MCF 10A (cell line): Measurements from ENCODE around the gene SLC16A7. TPM values are rescaled to one million over a fixed set of nuclear protein-coding genes. Genes with fewer than 3 reads are reported as not detected.

Experiments
- BruUV-seq: library from RNA; stranded (reverse); fragments of 400-500 nt; replicated peaks from 2 replicates; lab custom pipeline; 2021; lab: Mats Ljungman, UMichigan
- CTCF ChIA-PET: fragments of 300-600 bp; sonication (Branson Sonifier 250); formaldehyde crosslinking; extraction: SDS; loops from one replicate; lab custom pipeline; 2021; ENCODE audit warnings: antibody characterized with exemption, inconsistent platforms; lab: Yijun Ruan, JAX
- POLR2A ChIA-PET: fragments of 300-600, 350-650 bp; sonication (Branson Sonifier 250); formaldehyde crosslinking; extraction: SDS; loops from one replicate; lab custom pipeline; 2020; ENCODE audit warnings: antibody characterized with exemption, inconsistent platforms; lab: Yijun Ruan, JAX
- DNase-seq: peaks from one replicate; pipeline ENCODE4 v3.0.0-alpha.2; 2018; ENCODE audit not compliant: unreplicated experiment
- H3K27ac Mint-ChIP-seq: one replicate; pipeline ENCODE4 v1.8.0; 2022; ENCODE audit warnings: mild to moderate bottlenecking, low read depth, mixed read lengths; ENCODE audit not compliant: unreplicated experiment
- H3K27me3 Mint-ChIP-seq: one replicate; pipeline ENCODE4 v1.8.0; 2022; ENCODE audit warnings: mixed read lengths; ENCODE audit not compliant: insufficient read depth, unreplicated experiment
- H3K36me3 Mint-ChIP-seq: one replicate; pipeline ENCODE4 v1.8.0; 2022; ENCODE audit warnings: mild to moderate bottlenecking, moderate library complexity, mixed read lengths; ENCODE audit not compliant: insufficient read depth, unreplicated experiment
- H3K4me1 Mint-ChIP-seq: one replicate; pipeline ENCODE4 v1.8.0; 2022; ENCODE audit warnings: mixed read lengths; ENCODE audit not compliant: insufficient read depth, unreplicated experiment
- H3K4me3 Mint-ChIP-seq: one replicate; pipeline ENCODE4 v1.8.0; 2022; ENCODE audit warnings: mild to moderate bottlenecking, moderate library complexity, mixed read lengths; ENCODE audit not compliant: unreplicated experiment
- H3K9me3 Mint-ChIP-seq: one replicate; pipeline ENCODE4 v1.8.0; 2022; ENCODE audit warnings: mixed read lengths; ENCODE audit not compliant: unreplicated experiment
- intact Hi-C: fragments of 100-400 bp; cut with micrococcal nuclease; formaldehyde crosslinking; loops from 2 replicates; pipeline ENCODE4 v1.14.1; 2022
- total RNA-seq: library from RNA; stranded (reverse); gene quantifications from 2 replicates; pipeline ENCODE4 v1.2.3, GENCODE V29; 2022
- TF ChIP-seq, protein P1 (sequence below): fragments of 200-600 bp; IDR thresholded peaks from one replicate; pipeline ENCODE4 v1.8.0; 2022; ENCODE audit warnings: antibody characterized with exemption, mild to moderate bottlenecking; ENCODE audit not compliant: unreplicated experiment

SLC16A7 gene
- total RNA-seq, 1 experiment from 2014 or later = 32.6 TPM

DNA sequence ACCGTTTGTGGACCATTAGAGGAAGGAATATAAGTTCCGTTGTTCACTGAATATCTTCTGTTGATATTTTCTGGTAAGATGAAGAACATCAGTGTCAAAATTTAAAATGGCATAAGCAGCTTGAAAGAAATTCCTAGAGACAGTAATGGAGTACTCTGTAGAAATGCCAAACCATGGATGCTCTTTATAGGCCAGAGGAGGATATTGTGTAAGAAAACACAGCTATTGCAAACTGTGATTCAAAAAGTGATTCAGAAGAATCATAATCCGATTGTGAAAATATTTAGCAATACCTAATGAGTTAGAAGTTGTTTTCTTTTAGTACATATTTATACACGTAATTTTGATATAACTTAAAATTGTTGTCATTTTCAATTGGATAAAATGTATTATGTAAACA, 102.8 kb downstream of the SLC16A7 start:
- intact Hi-C loops = loop anchor here (1.0 kb wide), 1 partner anchor 101 kb away; no protein-coding TSS in a partner anchor
- peak; percentile 87 for DNase-seq
- Mint-ChIP-seq H3K4me1 (peaks cover 4% of the 10 kb centered on the region), H3K4me3 (no peak overlapping the region), H3K36me3 (no peaks in the 10 kb centered on the region), H3K27ac (peak overlapping the region; percentile 70), H3K9me3 (no peaks in the 10 kb centered on the region), H3K27me3 (no peaks in the 10 kb centered on the region)
- TF ChIP-seq, protein P1, sequence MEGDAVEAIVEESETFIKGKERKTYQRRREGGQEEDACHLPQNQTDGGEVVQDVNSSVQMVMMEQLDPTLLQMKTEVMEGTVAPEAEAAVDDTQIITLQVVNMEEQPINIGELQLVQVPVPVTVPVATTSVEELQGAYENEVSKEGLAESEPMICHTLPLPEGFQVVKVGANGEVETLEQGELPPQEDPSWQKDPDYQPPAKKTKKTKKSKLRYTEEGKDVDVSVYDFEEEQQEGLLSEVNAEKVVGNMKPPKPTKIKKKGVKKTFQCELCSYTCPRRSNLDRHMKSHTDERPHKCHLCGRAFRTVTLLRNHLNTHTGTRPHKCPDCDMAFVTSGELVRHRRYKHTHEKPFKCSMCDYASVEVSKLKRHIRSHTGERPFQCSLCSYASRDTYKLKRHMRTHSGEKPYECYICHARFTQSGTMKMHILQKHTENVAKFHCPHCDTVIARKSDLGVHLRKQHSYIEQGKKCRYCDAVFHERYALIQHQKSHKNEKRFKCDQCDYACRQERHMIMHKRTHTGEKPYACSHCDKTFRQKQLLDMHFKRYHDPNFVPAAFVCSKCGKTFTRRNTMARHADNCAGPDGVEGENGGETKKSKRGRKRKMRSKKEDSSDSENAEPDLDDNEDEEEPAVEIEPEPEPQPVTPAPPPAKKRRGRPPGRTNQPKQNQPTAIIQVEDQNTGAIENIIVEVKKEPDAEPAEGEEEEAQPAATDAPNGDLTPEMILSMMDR = no peak
- no TSS peak for BruUV-seq
- ChIA-PET CTCF (interaction anchor here (0.5 to 0.8 kb wide), 2 partner anchors 131 to 1194 kb away, joined by 3 read pairs; no protein-coding TSS in a partner anchor), POLR2A (interaction anchor here (0.9 to 3.6 kb wide), 12 partner anchors 10 to 231 kb away, joined by 3 to 20 read pairs (median 4); partner anchors contain the start of gene SLC16A7)

DNA sequence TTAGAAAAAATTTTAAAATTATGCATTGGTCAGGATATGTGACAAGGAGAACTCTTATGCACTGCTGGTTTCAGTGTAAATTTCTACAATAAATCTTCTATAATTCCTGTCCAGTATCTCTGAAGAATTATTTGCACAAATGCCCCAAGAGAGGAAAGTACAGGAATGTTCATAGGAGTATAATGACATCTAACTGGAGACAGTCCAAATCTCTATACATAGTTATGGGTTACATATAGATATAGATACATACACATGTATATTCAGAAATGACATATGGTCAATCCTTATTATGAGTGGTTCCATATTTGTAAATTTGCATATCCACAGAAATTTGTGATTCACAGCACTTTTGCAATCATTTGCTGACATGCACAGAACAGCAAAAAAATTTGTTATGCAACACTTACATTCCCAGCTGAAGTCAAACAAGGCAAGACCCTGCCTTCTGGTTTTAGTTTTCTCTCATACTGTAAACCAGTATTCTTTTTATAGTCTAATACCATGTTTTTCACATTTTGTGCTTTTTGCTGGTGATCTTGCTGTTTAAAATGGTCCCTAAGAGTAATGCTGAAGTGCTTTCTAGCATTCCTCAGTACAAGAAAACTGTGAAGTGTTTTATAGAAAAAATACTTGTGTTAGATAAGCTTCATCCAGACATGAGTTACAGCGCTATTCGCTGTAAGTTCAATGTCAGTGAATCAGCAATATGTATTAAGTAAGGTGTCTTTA, 103.8 kb downstream of the SLC16A7 start:
- POLR2A ChIA-PET = interaction anchor here (0.9 to 3.6 kb wide), 13 partner anchors 9 to 230 kb away, joined by 3 to 20 read pairs (median 4); partner anchors contain the start of gene SLC16A7
- intact Hi-C loops = no loop called here
- Mint-ChIP-seq H3K36me3 (no peaks in the 10 kb centered on the region), H3K4me1 (peaks cover 4% of the 10 kb centered on the region), H3K9me3 (no peaks in the 10 kb centered on the region), H3K4me3 (no peak overlapping the region), H3K27ac (no peak overlapping the region), H3K27me3 (no peaks in the 10 kb centered on the region)
- DNase-seq = peak; percentile 83
- TF ChIP-seq, protein P1 = no peak
- CTCF ChIA-PET = interaction anchor here (0.7 to 0.8 kb wide), 2 partner anchors 111 to 1193 kb away, joined by 3 read pairs; no protein-coding TSS in a partner anchor
- BruUV-seq = no TSS peak

DNA sequence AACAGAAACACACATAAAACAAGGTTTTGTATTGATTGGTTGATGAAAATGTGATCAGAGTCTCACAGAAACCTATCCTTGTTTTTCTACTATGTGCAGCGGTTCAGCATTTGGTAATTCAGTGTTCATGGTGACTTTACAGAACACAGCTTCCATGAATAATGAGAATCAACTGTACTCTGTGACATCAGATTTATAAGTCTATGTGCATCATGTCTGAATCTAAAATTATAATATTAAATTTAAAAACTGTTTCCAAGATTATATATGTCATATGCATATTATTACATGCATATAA, 104.3 kb downstream of the SLC16A7 start:
- Mint-ChIP-seq H3K27me3 (no peaks in the 10 kb centered on the region), H3K9me3 (no peaks in the 10 kb centered on the region), H3K4me1 (peaks cover 4% of the 10 kb centered on the region), H3K4me3 (no peak overlapping the region), H3K27ac (no peak overlapping the region), H3K36me3 (no peaks in the 10 kb centered on the region)
- TF ChIP-seq, protein P1 = no peak
- ChIA-PET CTCF (interaction anchor here (0.7 kb wide), 1 partner anchor 112 kb away, joined by 3 read pairs; no protein-coding TSS in a partner anchor), POLR2A (interaction anchor here (0.9 to 3.6 kb wide), 9 partner anchors 8 to 105 kb away, joined by 3 to 20 read pairs (median 4); partner anchors contain the start of gene SLC16A7)
- no TSS peak for BruUV-seq
- intact Hi-C loops = no loop called here
- DNase-seq = no peak

DNA sequence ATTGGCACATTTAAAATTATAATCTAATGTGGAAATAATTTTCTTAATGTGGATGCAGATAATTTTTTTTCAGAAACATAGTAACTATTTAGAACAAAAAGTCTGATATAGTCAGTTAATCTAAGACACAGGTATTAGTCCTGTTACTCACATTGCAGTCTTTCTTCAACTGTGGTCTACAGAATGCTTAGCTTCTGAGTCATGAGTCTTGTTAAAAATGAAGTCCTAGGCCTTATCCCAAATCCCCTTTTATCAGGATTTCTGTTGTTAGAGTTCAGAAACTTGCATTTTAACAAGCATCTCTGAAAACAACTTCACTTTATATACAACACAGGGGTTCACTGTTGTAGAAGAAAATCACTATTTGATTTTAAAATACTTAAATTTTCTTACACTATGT, 112.2 kb downstream of the SLC16A7 start:
- intact Hi-C loops = no loop called here
- H3K27ac Mint-ChIP-seq = no peak overlapping the region
- DNase-seq = peak; percentile 47
- ChIA-PET POLR2A (interaction anchor here (1.1 to 1.2 kb wide), 2 partner anchors 9 to 16 kb away, joined by 3 to 9 read pairs; no protein-coding TSS in a partner anchor), CTCF (no interaction called here)
- H3K36me3 Mint-ChIP-seq = no peaks in the 10 kb centered on the region
- no peak overlapping the region for H3K4me3 Mint-ChIP-seq
- no TSS peak for BruUV-seq
- TF ChIP-seq, protein P1 = no peak
- H3K4me1 Mint-ChIP-seq = no peaks in the 10 kb centered on the region
- H3K9me3 Mint-ChIP-seq = no peaks in the 10 kb centered on the region
- no peaks in the 10 kb centered on the region for H3K27me3 Mint-ChIP-seq
